Stimulated activated CD8-positive, alpha-beta memory T cell treated with anti-CD3 and anti-CD28 coated beads, Interleukin-4, amount 100 ng/mL, for 48 hours (primary cell): ENCODE measurements around the gene MLN.

Experiments used
- DNase-seq: peaks from one replicate; pipeline ENCODE4 v3.0.0-alpha.2; 2020

Gene MLN

DNA sequence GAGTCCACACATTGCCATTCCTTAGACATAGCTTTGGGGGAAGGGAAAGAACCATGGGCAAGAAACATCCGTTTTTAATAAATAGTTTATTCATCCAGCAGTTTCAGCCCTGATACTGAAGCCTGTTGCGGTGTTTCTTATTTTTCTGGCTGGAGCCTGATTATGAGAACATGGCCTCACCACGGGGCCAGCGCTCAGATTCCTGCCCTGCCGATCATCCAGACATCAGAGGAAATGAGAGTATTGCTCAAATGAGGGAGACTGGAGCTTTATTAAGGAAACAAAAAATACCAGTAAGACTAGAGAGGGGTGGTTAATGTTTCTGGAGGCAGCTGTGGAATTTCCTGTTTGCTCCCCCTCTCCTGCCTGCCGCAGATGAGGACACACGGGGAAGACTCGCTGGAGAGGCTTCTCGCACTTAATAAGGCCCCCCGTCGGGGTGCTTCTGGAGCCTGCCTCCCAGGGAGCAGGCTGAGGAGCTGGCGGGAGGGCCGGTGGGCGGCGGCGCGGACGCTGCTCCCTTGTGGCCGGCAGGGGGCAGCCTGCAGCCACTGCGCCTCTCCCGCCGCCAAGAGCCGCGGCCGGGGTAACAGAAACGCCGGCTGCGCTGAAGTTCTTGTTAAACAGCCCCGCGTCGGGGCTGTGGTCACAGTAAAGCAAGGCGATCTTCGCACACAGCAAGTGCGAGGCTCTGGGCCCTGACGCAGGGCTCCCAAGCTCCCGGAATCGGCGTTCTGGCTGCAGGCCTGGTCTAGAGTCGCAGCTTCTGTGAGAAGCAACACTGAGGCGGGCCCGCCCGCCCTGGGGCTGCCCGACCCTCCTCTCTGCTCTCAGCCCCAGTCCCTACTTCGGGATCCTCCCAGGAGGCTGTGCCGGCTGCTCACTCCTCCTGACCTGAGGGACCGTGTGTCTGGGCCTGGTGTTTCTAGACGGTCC is 32.4 kb downstream of the MLN start:
- peak; percentile 75 for DNase-seq

DNA sequence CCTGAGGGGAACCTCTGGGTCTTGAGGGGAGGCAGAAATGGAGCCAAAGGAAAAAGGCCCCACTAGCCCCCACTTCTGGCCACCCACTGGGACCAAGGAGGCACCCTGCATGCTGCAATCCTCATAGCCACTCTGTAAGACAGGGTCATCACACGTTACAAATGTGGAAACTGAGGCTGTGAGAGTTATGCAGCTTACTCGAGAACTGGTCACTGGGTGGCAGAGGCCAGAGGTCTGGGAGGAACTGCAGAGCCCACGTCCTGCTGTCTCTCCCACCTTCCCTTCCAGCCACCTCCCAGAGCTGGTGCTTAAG is 33.0 kb downstream of the MLN start:
- no peak for DNase-seq

DNA sequence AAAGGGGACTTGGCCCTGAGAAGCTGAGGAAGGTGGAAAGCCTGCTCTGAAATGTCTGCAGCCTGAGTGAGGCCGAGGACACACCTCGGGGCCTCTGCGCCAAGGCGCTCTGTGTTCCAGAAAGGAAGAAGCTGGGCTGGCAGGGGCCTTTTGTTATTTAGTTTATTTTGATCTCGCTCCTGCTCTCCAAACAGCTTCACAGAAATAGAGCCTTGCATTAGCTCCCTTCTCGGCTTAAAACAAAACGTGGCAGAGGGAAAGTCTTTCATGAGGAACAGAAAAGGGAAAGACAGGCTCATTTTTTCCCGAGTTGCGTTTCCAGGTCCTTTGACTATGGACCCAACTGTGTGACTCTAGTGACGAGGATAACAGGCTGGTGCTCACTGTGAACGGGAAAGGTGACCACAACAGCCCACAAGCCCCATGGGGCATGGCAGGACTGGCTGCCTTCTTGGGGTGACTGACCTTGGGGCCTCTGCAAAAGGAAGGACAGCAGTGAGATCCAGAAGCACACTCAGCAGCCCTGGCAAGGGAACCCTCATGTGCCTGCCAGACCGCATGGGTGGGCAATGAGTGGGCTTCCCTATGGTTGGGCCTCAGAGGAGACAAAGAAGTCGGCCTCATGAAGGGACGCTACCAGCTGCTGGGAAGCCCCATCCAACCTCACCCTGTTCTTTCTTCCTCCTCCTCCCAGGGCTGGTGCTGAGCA is 33.5 kb downstream of the MLN start:
- no peak for DNase-seq

DNA sequence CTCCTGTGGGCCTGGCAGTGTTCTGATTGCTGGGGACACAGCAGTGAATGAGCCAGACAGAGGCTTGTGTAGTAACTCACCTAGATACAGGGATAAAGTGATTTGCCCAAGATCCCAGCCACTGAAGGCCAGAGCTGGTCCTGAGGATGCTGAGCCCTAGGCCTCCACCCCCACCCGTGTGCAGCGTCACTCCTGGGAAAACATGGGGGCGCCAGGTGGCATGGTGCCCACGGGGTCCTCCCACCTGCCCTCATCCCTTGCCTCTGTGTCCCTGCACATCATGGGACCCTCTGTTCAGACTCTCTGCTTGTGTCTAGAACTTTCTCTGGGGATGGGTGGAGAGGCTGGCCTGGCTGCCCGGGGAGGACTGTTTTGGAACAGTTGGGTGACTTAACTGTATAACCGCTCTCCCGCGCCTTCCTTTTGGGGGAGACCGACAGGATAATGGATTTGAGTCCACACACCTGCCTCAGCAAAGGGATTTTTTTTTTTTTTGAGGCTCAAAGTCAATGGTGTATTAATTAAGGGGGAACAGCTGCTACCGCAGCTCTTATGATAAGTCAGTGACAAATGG is 34.5 kb downstream of the MLN start:
- no peak for DNase-seq

DNA sequence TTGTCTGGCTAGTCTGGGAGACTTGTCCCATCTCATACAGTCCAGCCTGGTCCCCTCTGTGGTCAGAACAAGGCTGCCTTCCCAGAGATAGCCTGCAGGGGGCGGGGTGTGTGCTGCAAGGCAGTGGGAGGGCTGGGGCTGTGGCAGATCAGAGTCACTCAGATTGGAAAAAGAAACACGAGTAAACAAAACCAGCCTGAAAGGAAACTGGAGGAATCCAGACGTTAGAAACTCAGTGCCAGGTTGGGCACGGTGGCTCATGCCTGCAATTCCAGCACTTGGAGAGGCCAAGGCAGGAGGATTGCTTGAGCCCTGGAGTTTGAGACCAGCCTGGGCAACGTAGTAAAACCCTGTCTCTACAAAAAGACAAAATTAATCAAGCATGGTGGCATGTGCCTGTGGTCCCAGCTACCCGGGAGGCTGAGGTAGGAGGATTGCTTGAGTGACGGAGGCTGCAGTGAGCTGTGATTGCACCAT is 35.1 kb downstream of the MLN start:
- DNase-seq: peak; percentile 89

DNA sequence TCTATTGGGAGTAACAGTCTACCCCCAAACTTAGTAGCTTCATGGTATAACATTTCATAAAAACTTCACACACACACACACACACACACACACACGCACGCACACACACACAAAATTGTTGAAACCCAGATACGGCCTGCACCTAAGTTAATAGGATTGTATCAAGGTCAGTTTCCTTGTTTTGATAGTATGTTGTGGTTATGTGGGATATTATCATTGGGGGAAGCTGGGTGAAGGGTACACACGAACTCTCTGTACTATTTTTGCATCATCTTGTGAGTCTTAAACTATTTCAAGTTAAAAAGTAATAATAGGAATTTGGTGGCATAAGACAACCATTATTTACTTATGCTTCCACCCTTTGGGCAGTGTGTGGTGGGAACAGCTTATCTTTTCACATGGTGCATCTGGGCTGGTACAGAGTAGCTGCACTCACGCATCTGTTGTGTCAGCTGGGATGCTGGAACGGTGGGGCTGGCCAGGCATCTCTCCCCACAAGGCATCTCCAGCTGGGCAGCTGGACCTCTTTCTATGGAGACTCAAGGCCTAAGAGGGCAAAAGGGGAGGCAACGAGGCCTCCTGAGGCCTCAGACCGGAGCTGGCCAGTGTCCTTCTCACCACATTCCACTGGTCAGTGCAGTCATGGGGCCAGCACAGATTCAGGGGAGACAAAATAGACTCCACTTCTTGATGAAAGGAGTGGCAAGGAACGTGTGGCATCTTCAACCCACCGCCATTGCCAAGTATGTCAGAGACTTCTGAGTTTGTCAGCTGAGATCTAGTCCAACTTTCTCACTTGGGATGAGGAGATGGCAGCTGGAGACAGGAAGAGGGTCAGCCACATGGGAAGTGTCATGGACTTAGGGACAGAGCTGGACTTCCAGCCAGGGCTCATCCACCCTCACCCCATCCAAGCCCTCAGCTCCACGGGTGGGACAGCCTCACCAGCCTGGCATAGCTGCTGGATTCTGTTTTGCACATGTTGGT is 36.6 kb downstream of the MLN start:
- no peak for DNase-seq

DNA sequence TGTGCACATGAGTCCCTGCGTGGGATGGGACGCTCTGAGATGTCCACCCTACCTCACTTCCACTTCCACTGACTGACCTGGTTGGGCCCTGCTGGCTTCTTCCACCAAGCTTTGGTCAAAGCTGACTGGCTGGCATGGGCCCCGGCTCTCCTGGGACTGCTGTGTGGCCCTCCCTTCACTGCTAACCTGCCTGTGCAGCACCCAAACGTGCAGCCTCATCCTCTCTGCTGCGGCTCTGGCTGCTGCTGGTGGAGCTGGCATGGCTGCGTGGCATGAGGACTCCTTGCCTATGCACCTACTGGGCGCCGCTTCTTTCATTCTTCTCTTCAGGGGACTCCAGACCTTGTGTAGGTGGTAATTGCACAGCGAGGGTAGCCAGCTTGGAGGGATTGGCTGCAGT is 38.4 kb downstream of the MLN start:
- no peak for DNase-seq

DNA sequence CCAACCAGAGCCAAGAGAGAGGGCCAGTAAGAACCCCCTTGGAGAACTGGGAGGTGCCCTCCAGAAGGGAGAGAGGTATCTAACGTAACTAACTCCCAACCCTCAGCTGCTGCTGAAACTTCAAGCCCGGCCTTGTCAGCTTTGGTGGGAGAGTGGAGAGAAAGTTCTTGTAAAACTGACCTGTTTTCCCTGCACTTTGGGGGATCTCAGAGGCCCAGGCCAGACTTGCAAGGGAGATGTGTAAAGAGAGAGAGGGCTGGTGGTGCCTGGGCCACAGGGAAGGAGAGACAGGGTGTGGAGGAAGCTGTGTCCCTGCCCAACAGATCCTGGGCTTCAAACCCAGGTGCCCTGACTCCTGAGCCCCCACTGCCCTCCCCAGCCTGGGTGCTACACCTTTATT is 39.8 kb downstream of the MLN start:
- DNase-seq: no peak

DNA sequence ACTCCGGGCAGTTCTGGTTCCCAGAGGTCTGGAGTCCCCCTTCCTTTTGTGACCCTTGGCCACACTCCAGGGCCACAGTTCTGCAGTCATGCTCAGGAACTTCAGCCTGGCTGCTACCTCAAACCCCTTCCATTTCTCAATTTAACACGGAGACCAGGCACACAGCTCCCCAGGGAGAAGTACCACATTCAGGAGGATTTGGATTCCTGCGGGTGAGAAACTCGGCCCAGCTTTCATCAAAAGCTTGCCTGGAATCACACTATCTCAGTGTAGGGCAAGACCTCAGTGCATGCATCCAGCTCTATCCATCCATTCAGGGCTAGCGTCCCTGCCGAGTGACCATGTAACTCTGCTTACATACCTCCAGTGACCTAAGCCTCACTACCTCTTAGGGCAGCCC is 40.3 kb downstream of the MLN start:
- no peak for DNase-seq

DNA sequence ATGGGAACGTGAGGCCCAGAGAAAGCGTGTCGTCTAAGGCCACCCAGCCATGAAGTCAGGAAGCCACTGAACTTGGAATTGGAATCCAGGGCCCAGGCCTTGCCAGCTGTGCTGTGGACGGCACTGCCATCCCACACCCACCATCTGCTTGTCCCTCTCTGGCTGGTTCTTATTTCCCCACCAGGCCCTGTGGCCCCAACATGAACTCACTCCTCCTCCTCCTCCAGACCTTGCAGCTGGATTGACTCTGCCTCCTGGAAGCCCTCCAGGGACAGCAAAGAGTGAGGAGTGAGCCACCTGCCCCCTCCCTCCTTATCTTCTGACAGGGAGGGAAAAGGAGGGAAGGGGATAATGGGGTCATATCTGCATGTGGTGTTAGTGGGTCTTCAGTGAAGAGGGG is 41.1 kb downstream of the MLN start:
- no peak for DNase-seq

DNA sequence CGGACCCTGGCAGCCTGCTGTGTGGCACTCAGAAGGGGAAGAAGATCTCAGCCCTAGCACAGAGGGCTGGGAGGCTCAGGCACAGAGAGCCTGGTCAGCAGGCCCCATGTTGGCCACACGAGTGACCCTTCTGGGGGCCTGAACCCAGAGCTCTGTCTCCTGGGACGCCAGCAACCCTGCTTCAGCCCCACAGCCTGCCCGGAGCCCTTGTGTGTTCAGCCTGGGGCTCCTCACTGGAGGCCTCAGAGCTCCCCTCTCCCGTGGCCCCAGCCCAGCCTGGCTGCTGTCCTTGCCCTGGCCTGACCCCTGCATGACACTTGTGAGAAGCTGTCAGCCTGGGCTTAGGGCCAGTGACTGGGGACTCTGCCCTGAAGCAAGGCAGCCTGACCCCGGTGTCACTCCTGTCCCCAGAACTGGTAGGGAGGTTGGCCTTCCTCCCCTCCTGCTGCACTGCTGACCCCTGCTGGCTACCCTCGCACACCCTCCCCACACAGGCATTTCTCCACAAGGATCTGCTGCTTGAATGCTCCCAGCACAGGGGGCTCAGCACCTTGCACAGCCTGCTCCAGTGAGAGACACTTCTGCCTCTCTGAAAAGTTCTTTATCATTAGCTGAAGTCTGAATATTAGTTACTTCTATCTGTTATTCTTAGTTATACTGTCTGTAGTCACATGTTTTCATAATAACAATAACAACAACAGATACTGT is 41.7 kb downstream of the MLN start:
- DNase-seq: peak; percentile 68

DNA sequence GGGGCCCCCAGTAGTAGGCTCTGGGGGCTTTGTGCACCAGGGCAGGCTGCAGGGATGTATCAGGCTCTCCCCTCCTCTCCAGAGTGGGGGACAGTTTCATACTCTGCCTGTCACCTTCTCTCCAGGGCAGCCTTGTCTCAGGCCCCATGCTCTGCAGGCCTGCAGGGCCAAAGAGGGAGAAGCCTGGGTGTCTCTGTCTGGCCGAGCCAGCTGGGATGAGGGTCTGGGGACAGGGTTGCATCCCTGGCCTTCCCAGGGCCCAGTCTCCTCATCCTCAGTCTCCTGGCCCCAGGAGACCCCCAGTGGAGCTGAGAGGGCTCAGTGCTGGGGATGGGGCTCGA is 42.3 kb downstream of the MLN start:
- DNase-seq: no peak

DNA sequence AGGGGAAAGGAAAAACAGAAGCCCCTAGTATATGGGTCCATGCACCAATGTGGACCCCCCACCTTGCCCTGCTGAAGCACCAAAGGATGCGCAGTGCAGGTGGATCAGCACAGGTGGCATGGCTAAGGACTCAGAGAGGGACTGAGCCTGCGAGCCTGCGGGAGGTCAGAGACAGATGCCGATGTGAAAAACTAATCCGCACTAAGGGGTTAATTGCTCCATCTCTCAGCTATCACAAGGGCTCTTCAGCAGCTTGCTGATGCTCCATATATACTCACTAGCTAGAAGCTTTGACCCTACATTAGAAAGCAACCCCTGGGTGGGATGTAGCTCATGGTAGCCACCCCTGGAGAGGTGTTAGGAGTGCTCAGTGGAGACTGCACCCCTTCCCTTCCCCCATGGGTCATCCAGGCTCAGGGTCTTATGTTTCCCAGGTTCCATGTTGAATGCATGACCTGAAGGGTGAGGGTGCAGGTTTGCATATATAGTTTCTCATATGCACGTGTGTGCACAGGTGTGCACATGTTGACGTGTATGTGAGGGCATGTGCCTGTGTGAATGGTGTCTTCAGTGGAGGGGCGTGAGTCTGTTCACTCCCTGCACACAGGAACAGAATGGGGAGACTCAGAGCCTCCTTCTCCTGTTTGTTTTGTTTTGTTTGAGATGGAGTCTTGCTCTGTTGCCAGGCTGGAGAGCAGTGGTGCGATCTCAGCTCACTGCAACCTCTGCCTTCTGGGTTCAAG is 43.7 kb downstream of the MLN start:
- no peak for DNase-seq

DNA sequence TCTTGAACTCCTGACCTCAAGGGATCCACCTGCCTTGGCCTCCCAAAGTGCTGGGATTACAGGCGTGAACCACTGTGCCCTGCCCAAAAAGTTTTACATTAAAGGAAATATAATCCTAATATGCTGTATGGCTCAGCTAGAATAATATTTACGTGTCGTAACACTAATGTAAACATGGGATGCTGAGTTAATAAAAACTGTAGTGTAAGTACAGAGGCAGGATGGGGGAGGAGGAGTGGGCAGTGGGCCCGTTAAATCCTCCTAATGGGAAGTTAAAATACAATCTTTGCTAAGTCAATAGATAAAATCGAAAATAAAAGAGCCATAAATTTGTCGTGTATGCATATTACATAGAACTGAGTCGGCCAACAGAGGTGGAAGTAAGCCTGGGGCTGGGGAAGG is 45.0 kb downstream of the MLN start:
- no peak for DNase-seq

DNA sequence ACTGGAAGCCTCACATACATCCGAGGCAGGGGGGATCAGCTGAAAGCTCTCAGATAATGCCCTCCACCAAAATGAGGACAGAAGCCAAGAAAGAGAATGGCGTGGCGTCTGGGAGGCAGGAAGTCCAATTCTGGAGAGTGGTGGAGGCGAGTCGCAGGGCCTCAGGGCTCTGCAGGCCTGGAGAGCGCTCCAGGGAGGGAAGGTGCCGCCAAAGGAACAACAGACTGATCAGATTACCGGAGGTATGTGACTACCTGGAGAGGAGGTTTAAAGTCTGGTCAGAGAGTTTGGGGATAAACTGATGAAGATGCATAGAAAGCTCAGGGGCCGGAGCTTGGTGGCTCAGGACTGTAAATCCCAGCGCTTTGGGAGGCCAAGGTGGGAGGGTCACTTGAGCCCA is 45.9 kb downstream of the MLN start:
- DNase-seq: no peak

DNA sequence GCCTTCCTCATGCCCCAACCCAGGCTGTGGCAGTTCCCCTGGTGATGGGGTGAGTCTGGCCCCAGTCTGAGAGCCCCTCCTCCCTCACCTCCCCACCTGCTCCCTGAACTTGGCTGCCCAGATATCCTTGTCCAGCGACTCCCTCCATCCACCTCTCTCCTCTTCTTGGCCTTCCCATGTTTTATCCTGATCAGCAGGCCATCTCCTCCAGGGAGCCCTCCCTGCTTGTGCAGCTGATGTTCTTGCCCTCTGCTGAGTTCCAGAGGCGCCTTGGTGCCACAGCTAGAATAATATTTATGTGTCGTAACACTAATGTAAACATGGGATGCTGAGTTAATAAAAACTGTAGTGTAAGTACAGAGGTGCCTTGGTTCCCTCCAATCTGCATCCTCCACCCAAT is 46.7 kb downstream of the MLN start:
- no peak for DNase-seq

DNA sequence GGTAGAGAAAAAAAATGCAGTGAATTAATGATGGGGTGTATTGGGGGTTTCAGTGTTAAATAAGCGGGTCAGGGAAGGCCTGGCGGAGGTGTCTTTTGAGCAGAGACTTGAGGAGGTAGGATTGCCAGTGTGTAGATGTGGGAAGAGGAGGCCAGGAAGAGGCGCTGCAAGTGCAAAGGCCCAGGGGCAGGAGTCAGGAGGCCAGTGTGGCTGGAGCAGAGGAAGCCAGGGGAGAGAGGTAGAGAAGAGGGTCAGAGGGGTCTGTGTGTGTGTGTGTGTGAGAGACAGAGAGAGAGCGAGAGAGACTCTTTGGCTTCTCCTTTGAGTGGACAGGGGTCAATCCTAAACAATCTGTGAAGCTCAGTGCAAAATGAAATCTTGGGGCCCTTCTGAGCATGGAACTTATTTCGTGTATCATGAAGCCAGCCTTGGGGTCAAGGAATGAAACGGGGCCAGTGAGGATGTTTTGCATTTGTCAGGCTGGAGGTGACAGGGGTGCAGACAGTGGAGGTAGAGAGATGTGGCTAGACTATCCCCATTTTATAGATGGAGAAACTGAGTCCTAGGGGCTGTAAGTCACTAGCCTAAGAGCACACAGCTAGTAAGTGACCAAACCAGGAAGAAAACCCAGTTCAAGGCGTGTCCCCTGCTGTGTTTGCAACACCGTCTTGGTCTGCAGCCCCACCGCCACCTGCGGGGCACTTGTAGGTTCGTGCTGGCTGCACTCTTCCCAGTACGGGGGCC is 47.4 kb downstream of the MLN start:
- DNase-seq: no peak

DNA sequence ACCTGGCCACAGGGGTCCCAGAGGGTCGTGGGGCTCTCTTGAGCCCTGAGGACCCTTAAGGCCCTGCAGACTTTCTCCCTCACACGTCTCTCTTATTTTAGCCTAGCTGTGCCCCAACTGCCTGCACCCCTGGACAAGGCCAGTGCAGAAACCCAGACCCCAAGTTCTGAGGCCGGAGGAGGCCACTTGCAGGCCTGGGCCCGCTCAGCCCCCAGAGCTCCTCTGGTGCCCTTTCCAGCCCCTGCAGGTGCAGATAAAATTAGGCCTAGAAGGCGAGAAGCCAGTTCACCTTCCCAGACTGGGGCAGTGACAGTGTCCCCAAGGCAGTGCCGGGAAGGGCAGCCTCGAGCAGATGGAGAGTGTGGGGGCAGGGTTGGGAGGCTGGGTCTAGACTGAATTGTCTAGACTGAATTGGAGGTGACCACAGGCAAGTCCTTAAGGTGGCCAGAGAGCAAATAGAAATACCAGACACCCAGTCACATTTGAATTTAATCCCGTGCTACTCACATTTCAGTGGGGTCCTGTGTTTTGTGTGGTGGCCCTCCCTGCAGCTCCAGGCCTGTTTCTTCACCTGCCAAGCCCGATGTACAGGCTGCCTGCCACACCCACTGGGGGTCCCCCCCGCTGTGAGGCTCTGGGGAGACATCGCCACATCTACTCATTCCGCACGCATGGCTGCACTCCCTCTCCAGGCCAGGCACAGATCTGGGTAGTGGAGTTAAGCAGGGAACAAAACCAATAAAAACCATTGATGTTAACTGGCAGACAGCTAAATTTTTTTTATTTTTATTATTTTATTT is 48.5 kb downstream of the MLN start:
- no peak for DNase-seq

DNA sequence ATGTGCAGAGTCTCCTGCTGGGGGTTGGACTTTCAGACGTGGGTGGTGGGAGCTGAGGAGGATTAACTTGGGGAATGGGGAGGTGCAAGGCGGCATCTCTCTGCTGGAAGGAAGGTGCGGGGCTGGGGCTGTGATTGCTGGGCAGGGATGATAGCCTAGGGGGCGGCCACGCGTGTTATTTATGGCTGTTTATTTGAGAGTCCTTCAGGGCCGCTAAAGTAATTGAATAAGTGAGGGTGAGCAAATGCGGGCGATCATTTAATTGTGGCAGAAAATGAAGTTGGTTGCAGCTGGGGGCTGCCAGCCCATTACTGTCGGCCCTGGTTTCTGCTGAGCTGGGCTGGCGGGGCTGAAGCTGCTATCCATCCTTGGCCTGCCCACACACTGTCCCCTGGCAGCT is 49.6 kb downstream of the MLN start:
- no peak for DNase-seq

DNA sequence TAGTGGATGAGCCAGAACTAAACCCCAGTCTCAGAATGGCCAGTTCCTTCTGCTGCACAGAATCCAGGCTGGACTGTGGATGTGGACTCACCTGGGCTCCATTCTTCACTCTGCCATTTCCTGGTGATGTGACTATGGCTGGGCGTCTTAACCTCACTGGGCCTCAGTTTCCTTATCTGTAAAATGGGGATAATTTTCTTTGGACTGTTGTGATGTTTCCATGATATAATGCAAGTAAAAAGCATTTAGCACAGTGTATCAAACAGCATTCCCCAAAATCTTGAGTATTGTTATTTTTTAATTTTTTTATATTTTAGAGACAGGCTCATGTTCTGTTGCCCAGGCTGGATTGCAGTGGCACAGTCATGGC is 51.2 kb downstream of the MLN start:
- no peak for DNase-seq
